GM12891 (cell line): ENCODE measurements around the gene CCDC190.
"Not testable (repeated sequence)": the region's sequence is repeated elsewhere in the genome, so short reads cannot be mapped to it uniquely, and the experiment has no call there.

Experiments used
- DNase-seq: peaks from one replicate; pipeline ENCODE4 v3.0.0; 2011; ENCODE audit warnings: low spot score; ENCODE audit not compliant: insufficient read length
- FAIRE-seq: peaks from 2 replicates; lab custom pipeline; 2011; peaks lifted over from hg19 to GRCh38; lab: Jason Lieb, UNC
- PAX5 ChIP-seq: IDR thresholded peaks from 2 replicates; pipeline ENCODE4 v1.6.1; 2011; ENCODE audit warnings: low read length, moderate library complexity, mild to moderate bottlenecking; ENCODE audit not compliant: insufficient read depth, severe bottlenecking
- POLR2A ChIP-seq: IDR thresholded peaks from 2 replicates; pipeline ENCODE4 v1.6.1; 2011; ENCODE audit warnings: low read depth, low read length, control low read depth
- POLR2AphosphoS5 ChIP-seq: IDR thresholded peaks from 2 replicates; pipeline ENCODE4 v1.6.1; 2011; ENCODE audit warnings: low read depth, low read length, control low read depth
- POU2F2 ChIP-seq: IDR thresholded peaks from 2 replicates; pipeline ENCODE4 v1.6.1; 2011; ENCODE audit warnings: low read depth, mild to moderate bottlenecking, control low read depth, low read length, moderate library complexity
- SPI1 ChIP-seq: IDR thresholded peaks from 2 replicates; pipeline ENCODE4 v1.6.1; 2011; ENCODE audit warnings: low read depth, low read length, control low read depth
- TAF1 ChIP-seq: IDR thresholded peaks from 2 replicates; pipeline ENCODE4 v1.6.1; 2011; ENCODE audit warnings: low read depth, low read length, control low read depth

Gene CCDC190

GRCh38 chr1:162899422-162900146 lies 38.6 kb upstream of the CCDC190 start:
- TF ChIP-seq POU2F2: no peak
- no peak for FAIRE-seq
- DNase-seq: no peak

- no peak for DNase-seq
- no peak for FAIRE-seq
- TF ChIP-seq POU2F2: no peak
- TF ChIP-seq POLR2A: no peak
- no peak for TF ChIP-seq TAF1
- no peak for TF ChIP-seq POLR2AphosphoS5
- no peak for TF ChIP-seq PAX5
- TF ChIP-seq SPI1: no peak
These were observed 32.6 kb upstream of the CCDC190 start for GRCh38 chr1:162893612-162893908.

- FAIRE-seq (no peak), DNase-seq (no peak)
- no peak for TF ChIP-seq POLR2A
These were observed 32.1 kb upstream of the CCDC190 start for GRCh38 chr1:162892906-162893611.

- DNase-seq (no peak), FAIRE-seq (no peak)
- TF ChIP-seq POLR2AphosphoS5 (no peak), POU2F2 (no peak), TAF1 (no peak), PAX5 (no peak)
These were observed 29.0 kb upstream of the CCDC190 start for GRCh38 chr1:162889989-162890388.

GRCh38 chr1:162886705-162887104 lies 25.7 kb upstream of the CCDC190 start:
- no peak for FAIRE-seq
- DNase-seq: no peak
- no peak for TF ChIP-seq SPI1
- TF ChIP-seq POLR2AphosphoS5: no peak
- no peak for TF ChIP-seq POU2F2
- no peak for TF ChIP-seq TAF1

GRCh38 chr1:162885265-162885664 lies 24.3 kb upstream of the CCDC190 start:
- no peak for TF ChIP-seq PAX5
- no peak for TF ChIP-seq POU2F2
- no peak for TF ChIP-seq POLR2AphosphoS5
- TF ChIP-seq POLR2A: no peak
- no peak for TF ChIP-seq SPI1
- TF ChIP-seq TAF1: no peak
- DNase-seq (no peak), FAIRE-seq (no peak)

GRCh38 chr1:162884831-162885230 lies 23.9 kb upstream of the CCDC190 start:
- DNase-seq (no peak), FAIRE-seq (no peak)
- TF ChIP-seq POLR2AphosphoS5 (no peak), POLR2A (no peak), POU2F2 (no peak), TAF1 (no peak), PAX5 (no peak), SPI1 (no peak)

- no peak for FAIRE-seq
- TF ChIP-seq POLR2AphosphoS5 (no peak), PAX5 (no peak), POLR2A (no peak), POU2F2 (no peak), SPI1 (no peak), TAF1 (no peak)
- no peak for DNase-seq
These were observed 21.3 kb upstream of the CCDC190 start for GRCh38 chr1:162882248-162882674.

GRCh38 chr1:162881590-162881989 lies 20.6 kb upstream of the CCDC190 start:
- DNase-seq (no peak), FAIRE-seq (no peak)
- TF ChIP-seq SPI1 (no peak), POU2F2 (no peak), POLR2AphosphoS5 (no peak), POLR2A (no peak), PAX5 (no peak), TAF1 (no peak)

- FAIRE-seq, DNase-seq: not testable (repeated sequence)
These were observed 19.6 kb upstream of the CCDC190 start for GRCh38 chr1:162880617-162881016.
